HepG2 (cell line): ENCODE results near the gene CNIH4. TPM values are rescaled to one million over a fixed set of nuclear protein-coding genes. Genes with fewer than 3 reads are reported as not detected.

Source experiments
- AHR ChIP-seq: IDR thresholded peaks from 2 replicates; pipeline ENCODE4 v1.6.1; 2018; ENCODE audit warnings: missing genetic modification reagents, missing compliant biosample characterization
- ARNT2 ChIP-seq: sonication (generic); formaldehyde crosslinking; IDR thresholded peaks from 2 replicates; pipeline ENCODE4 v1.8.0; 2022; ENCODE audit warnings: mild to moderate bottlenecking, low read depth, missing genetic modification reagents, moderate library complexity
- BHLHE40 ChIP-seq: IDR thresholded peaks from 2 replicates; pipeline ENCODE4 v1.6.1; 2011; ENCODE audit warnings: low read length, improper control_type of control experiment
- DPF2 ChIP-seq: sonication (generic); formaldehyde crosslinking; IDR thresholded peaks from 2 replicates; pipeline ENCODE4 v1.4.0; 2020; ENCODE audit warnings: mild to moderate bottlenecking, low read depth, missing genetic modification reagents, borderline replicate concordance
- GFI1 ChIP-seq: sonication (generic); formaldehyde crosslinking; IDR thresholded peaks from 2 replicates; pipeline ENCODE4 v1.5.0; 2020; ENCODE audit warnings: missing genetic modification reagents, mild to moderate bottlenecking, borderline replicate concordance
- HMG20B ChIP-seq: conservative IDR thresholded peaks from 2 replicates; pipeline ENCODE4 v1.6.1; 2016; ENCODE audit warnings: missing genetic modification reagents, missing compliant biosample characterization
- KDM3A ChIP-seq: IDR thresholded peaks from 2 replicates; pipeline ENCODE4 v1.6.1; 2018; ENCODE audit warnings: low read depth, missing compliant biosample characterization
- MAZ ChIP-seq, 2 experiments: sonication (generic) in 1 of 2; formaldehyde crosslinking in 1 of 2; IDR thresholded peaks; 2 replicates each; pipeline versions ENCODE4 v1.5.0 to v1.6.1; 2012 to 2020; ENCODE audit warnings: low read depth in 2 of 2, mild to moderate bottlenecking in 2 of 2, borderline replicate concordance in 1 of 2, improper control_type of control experiment in 1 of 2, low read length in 1 of 2, missing genetic modification reagents in 1 of 2, moderate library complexity in 1 of 2
- MED1 ChIP-seq: sonication (generic); formaldehyde crosslinking; IDR thresholded peaks from 2 replicates; pipeline ENCODE4 v1.4.0; 2020; ENCODE audit warnings: missing genetic modification reagents
- MZF1 ChIP-seq: sonication (generic); formaldehyde crosslinking; IDR thresholded peaks from 2 replicates; pipeline ENCODE4 v1.8.1; 2023; ENCODE audit warnings: mild to moderate bottlenecking, missing genetic modification reagents, borderline replicate concordance
- RBAK ChIP-seq: sonication (generic); formaldehyde crosslinking; IDR thresholded peaks from 2 replicates; pipeline ENCODE4 v1.5.1; 2020; ENCODE audit warnings: mild to moderate bottlenecking, missing genetic modification reagents
- SALL1 ChIP-seq: sonication (generic); formaldehyde crosslinking; IDR thresholded peaks from 2 replicates; pipeline ENCODE4 v1.8.0; 2022; ENCODE audit warnings: mild to moderate bottlenecking, missing genetic modification reagents
- SMYD3 ChIP-seq: sonication (generic); formaldehyde crosslinking; IDR thresholded peaks from 2 replicates; pipeline ENCODE4 v1.8.1; 2023; ENCODE audit warnings: mild to moderate bottlenecking, missing genetic modification reagents
- SP4 ChIP-seq: sonication (generic); formaldehyde crosslinking; IDR thresholded peaks from 2 replicates; pipeline ENCODE4 v1.8.1; 2023; ENCODE audit warnings: mild to moderate bottlenecking, missing genetic modification reagents
- TARDBP ChIP-seq: sonication (generic); formaldehyde crosslinking; IDR thresholded peaks from 2 replicates; pipeline ENCODE4 v1.8.0; 2022; ENCODE audit warnings: mild to moderate bottlenecking, missing genetic modification reagents
- TBP ChIP-seq: sonication (generic); formaldehyde crosslinking; IDR thresholded peaks from 2 replicates; pipeline ENCODE4 v1.5.0; 2020; ENCODE audit warnings: missing genetic modification reagents
- TBX2 ChIP-seq: sonication (generic); formaldehyde crosslinking; IDR thresholded peaks from 2 replicates; pipeline ENCODE4 v1.5.0; 2020; ENCODE audit warnings: missing genetic modification reagents, mild to moderate bottlenecking, borderline replicate concordance
- TCF12 ChIP-seq, 2 experiments: fragments of 450-650 bp in 1 of 2; sonication (generic) in 1 of 2; formaldehyde crosslinking in 1 of 2; IDR thresholded peaks; 2 replicates each; pipeline versions ENCODE4 v1.6.1 to v1.8.0; 2017 to 2022; ENCODE audit warnings: antibody characterized with exemption in 1 of 2, mild to moderate bottlenecking in 1 of 2, missing genetic modification reagents in 1 of 2, moderate library complexity in 1 of 2
- TEAD2 ChIP-seq: sonication (generic); formaldehyde crosslinking; IDR thresholded peaks from 2 replicates; pipeline ENCODE4 v1.9.0; 2021; ENCODE audit warnings: missing genetic modification reagents
- ZFP36 ChIP-seq: fragments of 150-350 bp; IDR thresholded peaks from 2 replicates; pipeline ENCODE4 v1.6.1; 2018; ENCODE audit warnings: borderline replicate concordance, low read length, low read depth; ENCODE audit not compliant: partially characterized antibody
- ZNF552 ChIP-seq: sonication (generic); formaldehyde crosslinking; IDR thresholded peaks from 2 replicates; pipeline ENCODE4 v1.9.0; 2022; ENCODE audit warnings: missing genetic modification reagents, mild to moderate bottlenecking, borderline replicate concordance
- ZNF577 ChIP-seq: sonication (generic); formaldehyde crosslinking; IDR thresholded peaks from 2 replicates; pipeline ENCODE4 v1.4.0; 2020; ENCODE audit warnings: mild to moderate bottlenecking, low read depth, missing genetic modification reagents, borderline replicate concordance
- ZNF614 ChIP-seq: IDR thresholded peaks from 2 replicates; pipeline ENCODE4 v1.6.1; 2018; ENCODE audit warnings: missing biosample characterization, missing genetic modification reagents, inconsistent platforms, borderline replicate concordance
- polyA plus RNA-seq, 8 experiments: library from polyadenylated mRNA; depleted of rRNA in 3 of 8; stranded (reverse) in 7 of 8; unstranded in 1 of 8; fragments of >200 nt; fragmentation: Illumina TruSeq in 4 of 8; extraction: Trizol in 4 of 8; gene quantifications; 2 replicates each; pipeline versions ENCODE4 v1.2.1 to v1.2.3, GENCODE V29; 2011 to 2016; ENCODE audit warnings: low read depth in 4 of 8, missing spikeins in 1 of 8, mixed read lengths in 1 of 8; ENCODE audit not compliant: insufficient read depth in 1 of 8
- total RNA-seq, 5 experiments: library from RNA; depleted of rRNA; stranded (reverse); fragments of >200 nt; fragmentation: Illumina TruSeq; extraction: Trizol; gene quantifications; 2 replicates each; pipeline ENCODE4 v1.2.3, GENCODE V29; 2016; ENCODE audit warnings: low read depth in 1 of 5
- TF ChIP-seq, protein P1 (sequence below): sonication (generic); formaldehyde crosslinking; IDR thresholded peaks from 2 replicates; pipeline ENCODE4 v1.9.0; 2022; ENCODE audit warnings: low read depth, missing genetic modification reagents
- TF ChIP-seq, protein P2 (sequence below): sonication (generic); formaldehyde crosslinking; IDR thresholded peaks from 2 replicates; pipeline ENCODE4 v1.4.0; 2020; ENCODE audit warnings: low read depth, mild to moderate bottlenecking, missing genetic modification reagents
- TF ChIP-seq, protein P3 (sequence below): sonication (generic); formaldehyde crosslinking; IDR thresholded peaks from 2 replicates; pipeline ENCODE4 v1.9.0; 2021; ENCODE audit warnings: missing genetic modification reagents, mild to moderate bottlenecking, borderline replicate concordance

CNIH4 gene
- total and polyA plus RNA-seq, 2 of the 13 experiments (the other 11 are each of a cell fraction or from before 2014, with no cell fraction given) = 51.8 to 52.9 TPM

DNA sequence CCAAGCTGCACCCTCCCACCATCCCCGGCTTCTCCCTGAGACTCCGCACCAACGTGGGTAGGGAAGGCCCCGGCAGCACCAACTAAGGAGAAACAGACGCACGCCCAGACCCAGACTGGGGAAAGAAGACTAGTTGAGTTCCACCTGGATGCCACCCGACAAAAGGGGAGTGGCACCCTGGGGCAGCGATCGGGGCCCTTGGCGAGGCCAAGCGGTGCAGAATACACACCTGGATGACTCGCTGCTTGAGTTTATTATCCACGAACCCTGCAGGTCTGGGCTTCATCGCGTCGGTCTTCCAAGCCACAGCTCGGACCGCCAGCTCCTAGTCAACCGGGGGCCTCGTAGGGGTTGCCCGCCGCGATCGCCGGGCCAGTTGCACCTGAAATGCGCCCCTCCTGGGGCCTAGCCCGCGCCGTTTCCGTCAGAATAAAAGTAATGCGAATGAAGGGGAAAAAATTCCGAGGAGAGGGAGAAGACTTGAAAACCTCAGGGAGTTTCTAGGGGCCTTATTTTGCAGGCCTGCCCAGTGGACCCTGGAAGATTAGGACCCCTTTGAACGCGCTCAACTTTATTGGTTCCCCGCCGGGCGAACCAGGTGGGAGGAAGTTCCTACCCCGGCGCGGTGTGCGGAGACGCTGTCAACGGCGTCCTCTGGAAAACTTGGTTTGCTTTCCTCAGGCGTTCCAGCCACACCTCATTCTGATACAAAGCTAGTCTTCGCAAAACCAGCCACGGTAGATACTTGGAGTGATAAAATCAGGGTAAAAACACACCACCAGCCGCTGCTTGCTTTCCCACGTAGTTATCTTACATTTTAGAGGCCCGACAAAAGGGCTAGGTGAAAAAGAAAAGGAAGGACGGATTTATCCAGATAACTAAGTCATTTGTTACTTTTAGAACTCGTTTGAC lies 26.6 kb upstream of the CNIH4 start, which contains the start of gene NVL (continued):
- TF ChIP-seq, protein P1, sequence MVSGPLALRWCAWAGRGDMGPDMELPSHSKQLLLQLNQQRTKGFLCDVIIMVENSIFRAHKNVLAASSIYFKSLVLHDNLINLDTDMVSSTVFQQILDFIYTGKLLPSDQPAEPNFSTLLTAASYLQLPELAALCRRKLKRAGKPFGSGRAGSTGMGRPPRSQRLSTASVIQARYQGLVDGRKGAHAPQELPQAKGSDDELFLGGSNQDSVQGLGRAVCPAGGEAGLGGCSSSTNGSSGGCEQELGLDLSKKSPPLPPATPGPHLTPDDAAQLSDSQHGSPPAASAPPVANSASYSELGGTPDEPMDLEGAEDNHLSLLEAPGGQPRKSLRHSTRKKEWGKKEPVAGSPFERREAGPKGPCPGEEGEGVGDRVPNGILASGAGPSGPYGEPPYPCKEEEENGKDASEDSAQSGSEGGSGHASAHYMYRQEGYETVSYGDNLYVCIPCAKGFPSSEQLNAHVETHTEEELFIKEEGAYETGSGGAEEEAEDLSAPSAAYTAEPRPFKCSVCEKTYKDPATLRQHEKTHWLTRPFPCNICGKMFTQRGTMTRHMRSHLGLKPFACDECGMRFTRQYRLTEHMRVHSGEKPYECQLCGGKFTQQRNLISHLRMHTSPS (CRISPR knock-in tag) = no peak; the same call in 1 of the 2 replicates
- no peak for TF ChIP-seq KDM3A (CRISPR knock-in tag)
- no peak for TF ChIP-seq ZNF577 (CRISPR knock-in tag)
- peak; percentile 62 for TF ChIP-seq TBX2 (CRISPR knock-in tag)
- TF ChIP-seq BHLHE40 = no peak
- no peak for TF ChIP-seq MZF1 (CRISPR knock-in tag)
- TF ChIP-seq ZNF552 = no peak
- TF ChIP-seq GFI1 (CRISPR knock-in tag) = peak; percentile 44; the same call in 1 of the 2 replicates
- TF ChIP-seq, protein P2, sequence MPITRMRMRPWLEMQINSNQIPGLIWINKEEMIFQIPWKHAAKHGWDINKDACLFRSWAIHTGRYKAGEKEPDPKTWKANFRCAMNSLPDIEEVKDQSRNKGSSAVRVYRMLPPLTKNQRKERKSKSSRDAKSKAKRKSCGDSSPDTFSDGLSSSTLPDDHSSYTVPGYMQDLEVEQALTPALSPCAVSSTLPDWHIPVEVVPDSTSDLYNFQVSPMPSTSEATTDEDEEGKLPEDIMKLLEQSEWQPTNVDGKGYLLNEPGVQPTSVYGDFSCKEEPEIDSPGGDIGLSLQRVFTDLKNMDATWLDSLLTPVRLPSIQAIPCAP (CRISPR knock-in tag) = no peak
- TF ChIP-seq SMYD3 (CRISPR knock-in tag) = 0 out of 2 replicates have a peak, but pooled peaks have one; percentile 88
- no peak for TF ChIP-seq TBP
- TF ChIP-seq ZFP36 = no peak
- TF ChIP-seq AHR = no peak; the same call in 1 of the 2 replicates
- 0 out of 2 replicates have a peak, but pooled peaks have one; percentile 15 for TF ChIP-seq TEAD2 (CRISPR knock-in tag)
- TF ChIP-seq MED1 (CRISPR knock-in tag) = no peak; the same call in 1 of the 2 replicates
- TF ChIP-seq MAZ (IDR thresholded peaks at IDR 0.05; ENCODE audit: borderline replicate concordance, low read depth, low read length) = peak; percentile 54; the same call in 1 of the 2 replicates
- TF ChIP-seq MAZ (CRISPR knock-in tag; IDR thresholded peaks at IDR 0.05; ENCODE audit: low read depth) = 0 out of 2 replicates have a peak, but pooled peaks have one; percentile 50
- TF ChIP-seq HMG20B (CRISPR knock-in tag) = no peak
- TF ChIP-seq TARDBP = peak; percentile 84
- no peak for TF ChIP-seq RBAK (CRISPR knock-in tag)
- TF ChIP-seq ARNT2 (CRISPR knock-in tag) = no peak
- TF ChIP-seq DPF2 (CRISPR knock-in tag) = no peak
- TF ChIP-seq, protein P3, sequence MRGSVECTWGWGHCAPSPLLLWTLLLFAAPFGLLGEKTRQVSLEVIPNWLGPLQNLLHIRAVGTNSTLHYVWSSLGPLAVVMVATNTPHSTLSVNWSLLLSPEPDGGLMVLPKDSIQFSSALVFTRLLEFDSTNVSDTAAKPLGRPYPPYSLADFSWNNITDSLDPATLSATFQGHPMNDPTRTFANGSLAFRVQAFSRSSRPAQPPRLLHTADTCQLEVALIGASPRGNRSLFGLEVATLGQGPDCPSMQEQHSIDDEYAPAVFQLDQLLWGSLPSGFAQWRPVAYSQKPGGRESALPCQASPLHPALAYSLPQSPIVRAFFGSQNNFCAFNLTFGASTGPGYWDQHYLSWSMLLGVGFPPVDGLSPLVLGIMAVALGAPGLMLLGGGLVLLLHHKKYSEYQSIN = no peak
- TF ChIP-seq SP4 (CRISPR knock-in tag) = no peak
- TF ChIP-seq ZNF614 (CRISPR knock-in tag) = no peak; the same call in 1 of the 2 replicates
- no peak for TF ChIP-seq TCF12 (IDR thresholded peaks at IDR 0.05)
- TF ChIP-seq TCF12 (CRISPR knock-in tag; IDR thresholded peaks at IDR 0.05) = no peak
- peak; percentile 50 for TF ChIP-seq SALL1 (CRISPR knock-in tag)
